Prostate gland (tissue), 2 donors: ENCODE measurements around the gene CAPZB.

ENCODE experiments used
- POLR2AphosphoS5 ChIP-seq: sonication (generic); formaldehyde crosslinking; IDR thresholded peaks from one replicate; pipeline ENCODE4 v1.6.1; 2017; ENCODE audit warnings: antibody characterized with exemption
- TF ChIP-seq, protein P1 (sequence below), 4 experiments: fragments of 200-600 bp in 2 of 4; fragments of 450-650 bp in 2 of 4; sonication (generic) in 2 of 4; IDR thresholded peaks; 1 replicate in 3 of 4; 2 replicates in 1 of 4; pipeline ENCODE4 v1.5.1; 2016 to 2019; ENCODE audit warnings: antibody characterized with exemption in 4 of 4, mild to moderate bottlenecking in 2 of 4, moderate library complexity in 2 of 4

DNA sequence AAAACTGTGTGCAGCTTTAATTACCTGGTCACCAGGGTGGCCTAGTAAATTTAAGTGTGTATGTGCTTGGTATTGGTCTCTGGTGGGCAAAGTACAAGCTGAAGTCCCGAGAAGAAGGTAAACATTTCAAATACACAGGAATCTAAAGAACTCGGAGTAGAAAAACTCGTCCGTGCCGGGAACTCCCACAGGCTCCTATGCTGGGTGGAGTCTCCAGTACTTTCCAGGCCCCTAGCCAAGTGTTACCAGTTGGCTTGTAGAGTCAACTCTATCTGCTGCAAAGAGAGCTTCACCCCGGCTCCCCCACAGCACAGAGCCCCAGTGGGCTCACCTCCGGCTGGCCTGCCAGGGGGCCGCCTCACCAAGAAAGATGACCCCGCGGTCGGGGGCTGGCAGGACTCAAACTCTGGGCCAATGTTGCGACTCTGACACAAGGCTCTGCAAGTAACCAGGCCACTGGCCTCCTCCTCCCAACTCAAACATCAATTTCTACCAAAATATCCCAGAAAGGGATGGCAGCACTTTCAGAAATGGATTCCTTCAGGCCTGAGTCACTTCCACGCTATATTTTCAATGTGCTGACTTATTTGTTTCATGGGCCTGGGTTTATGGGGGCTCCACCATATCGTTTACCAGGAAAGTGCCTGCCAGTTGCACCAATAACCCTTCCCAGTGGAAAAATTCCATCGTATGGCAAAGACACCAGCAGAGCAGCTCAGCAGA lies 99.3 kb downstream of the CAPZB start:
- TF ChIP-seq, protein P1, sequence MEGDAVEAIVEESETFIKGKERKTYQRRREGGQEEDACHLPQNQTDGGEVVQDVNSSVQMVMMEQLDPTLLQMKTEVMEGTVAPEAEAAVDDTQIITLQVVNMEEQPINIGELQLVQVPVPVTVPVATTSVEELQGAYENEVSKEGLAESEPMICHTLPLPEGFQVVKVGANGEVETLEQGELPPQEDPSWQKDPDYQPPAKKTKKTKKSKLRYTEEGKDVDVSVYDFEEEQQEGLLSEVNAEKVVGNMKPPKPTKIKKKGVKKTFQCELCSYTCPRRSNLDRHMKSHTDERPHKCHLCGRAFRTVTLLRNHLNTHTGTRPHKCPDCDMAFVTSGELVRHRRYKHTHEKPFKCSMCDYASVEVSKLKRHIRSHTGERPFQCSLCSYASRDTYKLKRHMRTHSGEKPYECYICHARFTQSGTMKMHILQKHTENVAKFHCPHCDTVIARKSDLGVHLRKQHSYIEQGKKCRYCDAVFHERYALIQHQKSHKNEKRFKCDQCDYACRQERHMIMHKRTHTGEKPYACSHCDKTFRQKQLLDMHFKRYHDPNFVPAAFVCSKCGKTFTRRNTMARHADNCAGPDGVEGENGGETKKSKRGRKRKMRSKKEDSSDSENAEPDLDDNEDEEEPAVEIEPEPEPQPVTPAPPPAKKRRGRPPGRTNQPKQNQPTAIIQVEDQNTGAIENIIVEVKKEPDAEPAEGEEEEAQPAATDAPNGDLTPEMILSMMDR (IDR thresholded peaks at IDR 0.05) = no peak
- peak; percentile 63 for TF ChIP-seq POLR2AphosphoS5
